T47D (cell line): Measurements from ENCODE around the gene PM20D1.
A peak's percentile ranks its signal among the peaks of the same experiment; 100 is the strongest.

Source experiments
- DNase-seq, 2 experiments: peaks; one replicate each; pipeline versions ENCODE4 v3.0.0 to v3.0.0-alpha.2; 2011 to 2012; ENCODE audit warnings: low read depth in 1 of 2, low spot score in 1 of 2
- JUND ChIP-seq: IDR thresholded peaks from 2 replicates; pipeline ENCODE4 v1.6.1; 2012; ENCODE audit warnings: low read depth
- in situ Hi-C: cut with HindIII; loops from 2 replicates; pipeline ENCODE4 v1.10.0; 2016; ENCODE audit warnings: low sequenced_read_pairs, low pct_unique_long_range_greater_than_20kb

The PM20D1 gene

DNA sequence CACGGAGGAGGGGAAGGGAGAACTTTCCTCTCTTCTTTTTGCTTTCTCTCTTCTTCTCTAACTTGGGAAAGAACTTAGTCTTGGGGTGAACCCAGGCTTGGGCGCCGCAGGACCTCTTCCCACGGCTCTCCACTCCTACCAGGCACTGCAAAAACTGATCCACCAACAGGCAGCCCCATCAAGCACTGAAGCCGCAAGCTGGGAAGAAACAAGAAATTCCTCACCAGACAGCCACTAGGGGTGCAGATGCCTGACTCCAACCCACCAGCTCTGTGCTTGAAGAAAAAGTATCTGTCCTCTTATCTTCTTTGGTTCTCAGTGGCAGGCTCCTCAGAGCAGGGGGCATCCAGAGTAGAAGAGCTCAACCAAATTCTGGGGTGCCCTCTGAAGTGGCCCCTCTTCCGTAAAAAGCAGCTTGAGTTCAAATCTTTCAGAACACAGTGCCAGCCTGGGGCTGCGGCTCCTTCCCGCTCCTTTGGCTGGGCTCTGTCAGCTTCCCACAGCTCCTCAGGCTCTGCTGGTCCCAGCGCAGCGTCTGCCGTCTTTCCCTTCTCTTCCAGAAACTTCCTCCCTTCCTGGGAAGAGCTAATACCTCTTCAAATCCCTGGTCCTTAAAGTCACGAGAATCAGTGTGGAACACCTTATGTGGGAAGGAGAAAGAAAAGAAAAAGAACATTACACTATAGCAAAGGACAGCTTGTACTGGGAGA is 39.3 kb downstream of the PM20D1 start:
- peak; percentile 34 to 37 for DNase-seq
- in situ Hi-C loops, result no loop called here
- no peak for TF ChIP-seq JUND

DNA sequence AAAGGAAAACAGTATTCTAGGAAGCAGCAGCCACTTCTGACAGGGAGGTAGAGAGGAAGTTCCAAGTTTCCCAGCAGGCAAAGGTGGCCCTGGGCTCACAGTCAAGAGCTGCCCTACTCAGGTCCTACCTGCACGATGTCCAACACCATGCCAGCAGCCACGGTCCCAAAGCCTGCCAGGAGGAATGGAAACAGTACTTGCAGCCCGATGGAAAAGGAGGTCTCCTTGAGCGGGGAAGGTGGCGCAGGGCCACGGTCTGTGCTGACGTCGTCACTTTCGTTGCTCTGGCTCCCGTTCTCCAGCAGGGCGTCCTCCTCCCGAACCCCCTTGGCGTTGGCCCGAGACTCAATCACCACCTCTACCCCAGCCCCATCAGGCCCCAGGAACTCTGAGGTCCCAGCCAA is 40.0 kb downstream of the PM20D1 start:
- in situ Hi-C loops, result no loop called here
- no peak for DNase-seq
- no peak for TF ChIP-seq JUND

DNA sequence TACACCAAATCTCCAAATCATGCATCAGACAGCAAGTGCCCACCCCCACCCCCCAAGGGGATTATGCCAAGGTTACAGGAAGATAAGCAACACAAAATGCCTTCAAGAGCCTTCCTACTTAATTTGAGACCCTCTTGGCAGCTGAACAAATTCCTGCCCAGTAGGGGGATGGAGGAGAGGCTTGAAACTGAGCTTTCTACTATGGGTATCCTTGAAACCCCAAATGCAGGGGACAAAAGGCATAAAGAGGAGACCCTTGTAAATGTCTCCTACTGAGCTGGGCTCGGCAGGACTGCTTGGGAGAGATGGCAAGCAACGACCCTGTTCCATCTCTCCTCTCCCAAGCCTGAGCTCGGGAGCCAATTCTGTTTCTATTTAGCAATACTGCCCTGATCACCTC is 40.5 kb downstream of the PM20D1 start:
- in situ Hi-C loops, result no loop called here
- DNase-seq, result no peak
- TF ChIP-seq JUND, result no peak

DNA sequence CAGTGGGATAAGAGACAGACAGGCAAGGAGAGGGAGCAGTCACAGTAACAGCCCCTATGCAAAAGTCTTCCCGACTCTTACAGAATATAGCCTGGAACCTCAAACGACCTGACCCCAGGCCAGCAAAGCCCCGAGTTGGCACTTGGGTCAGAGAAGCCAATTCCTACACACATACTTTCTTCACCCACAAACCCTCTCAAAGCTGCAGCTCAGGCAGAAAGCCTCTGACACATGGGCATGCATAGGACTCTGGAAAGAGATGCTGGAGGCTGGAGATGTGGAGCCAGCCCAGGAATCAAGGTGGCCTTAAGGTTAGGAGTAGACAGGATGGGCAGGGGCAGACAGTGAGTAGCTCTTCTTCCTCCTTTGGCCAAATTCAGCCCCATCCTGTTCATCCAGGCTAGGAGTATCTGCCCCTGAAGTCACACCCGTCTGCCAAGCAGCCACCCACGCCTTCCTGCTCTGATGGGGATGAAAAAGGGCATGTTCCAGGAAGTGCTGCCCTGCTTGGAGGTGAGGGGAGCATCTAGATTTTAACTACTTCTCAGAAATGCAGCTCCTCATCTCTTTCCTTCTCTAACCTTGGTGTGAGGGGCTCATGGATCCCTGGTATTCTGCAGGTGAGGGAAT is 44.7 kb downstream of the PM20D1 start:
- no peak for DNase-seq
- in situ Hi-C loops, result no loop called here
- TF ChIP-seq JUND, result no peak

DNA sequence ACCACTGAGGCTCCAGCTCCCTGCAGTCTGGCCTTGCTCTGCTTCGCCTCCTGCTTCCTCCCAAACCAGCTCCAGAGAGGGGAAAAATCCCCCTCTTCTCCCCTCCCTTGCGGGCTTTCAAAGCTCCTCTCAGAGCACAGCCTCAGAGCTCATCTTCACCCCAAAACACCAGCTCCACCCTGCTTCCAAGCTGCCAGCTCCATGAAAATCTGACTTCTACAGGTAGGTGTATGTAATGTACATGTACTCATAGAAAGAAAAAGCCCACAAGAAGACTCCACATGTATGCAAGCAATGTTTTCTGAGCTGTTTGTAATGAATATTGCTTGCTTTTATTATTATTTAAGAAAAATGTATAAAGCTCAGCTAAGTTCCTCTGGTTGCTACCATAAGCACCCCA is 45.3 kb downstream of the PM20D1 start:
- in situ Hi-C loops, result no loop called here
- no peak for TF ChIP-seq JUND
- no peak for DNase-seq

DNA sequence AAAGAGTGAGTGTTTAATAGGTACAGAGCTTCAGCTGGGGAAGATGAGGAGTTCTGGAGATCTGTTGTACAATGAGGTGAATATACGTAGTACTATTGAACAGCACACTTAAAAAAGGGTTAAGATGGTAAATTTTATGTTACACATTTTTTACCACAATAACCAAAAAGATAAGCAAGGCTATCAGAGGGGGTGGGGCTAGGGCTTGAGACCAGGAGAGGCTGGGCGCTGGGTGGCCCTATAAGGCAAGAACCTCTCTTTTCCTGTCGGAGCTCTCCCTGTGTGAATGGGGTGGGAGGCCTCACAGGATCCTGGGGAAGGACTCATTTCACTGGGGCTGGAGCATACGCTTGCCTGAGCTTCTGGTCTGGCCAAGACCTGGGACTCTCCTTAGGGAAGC is 45.9 kb downstream of the PM20D1 start:
- in situ Hi-C loops, result no loop called here
- DNase-seq, result no peak
- no peak for TF ChIP-seq JUND

DNA sequence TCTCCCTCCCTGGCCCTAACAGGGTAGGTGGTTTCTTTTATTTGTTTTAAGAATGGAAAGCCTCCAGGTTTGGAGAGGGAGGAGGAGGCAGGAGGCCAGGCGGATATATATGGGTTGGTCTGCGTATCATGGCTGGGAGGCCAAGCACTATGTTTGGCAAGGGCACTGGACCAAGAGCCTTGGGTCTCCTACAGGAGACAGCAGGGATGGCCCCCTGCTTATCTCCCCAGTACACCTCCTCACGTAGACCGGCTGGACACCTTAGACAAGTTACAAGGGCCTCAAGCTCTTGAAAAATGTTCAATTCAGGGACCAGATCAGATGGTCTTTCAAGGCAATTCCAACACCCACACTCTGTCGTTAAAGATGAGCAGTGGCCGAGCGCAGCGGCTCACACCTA is 47.9 kb downstream of the PM20D1 start:
- in situ Hi-C loops, result no loop called here

DNA sequence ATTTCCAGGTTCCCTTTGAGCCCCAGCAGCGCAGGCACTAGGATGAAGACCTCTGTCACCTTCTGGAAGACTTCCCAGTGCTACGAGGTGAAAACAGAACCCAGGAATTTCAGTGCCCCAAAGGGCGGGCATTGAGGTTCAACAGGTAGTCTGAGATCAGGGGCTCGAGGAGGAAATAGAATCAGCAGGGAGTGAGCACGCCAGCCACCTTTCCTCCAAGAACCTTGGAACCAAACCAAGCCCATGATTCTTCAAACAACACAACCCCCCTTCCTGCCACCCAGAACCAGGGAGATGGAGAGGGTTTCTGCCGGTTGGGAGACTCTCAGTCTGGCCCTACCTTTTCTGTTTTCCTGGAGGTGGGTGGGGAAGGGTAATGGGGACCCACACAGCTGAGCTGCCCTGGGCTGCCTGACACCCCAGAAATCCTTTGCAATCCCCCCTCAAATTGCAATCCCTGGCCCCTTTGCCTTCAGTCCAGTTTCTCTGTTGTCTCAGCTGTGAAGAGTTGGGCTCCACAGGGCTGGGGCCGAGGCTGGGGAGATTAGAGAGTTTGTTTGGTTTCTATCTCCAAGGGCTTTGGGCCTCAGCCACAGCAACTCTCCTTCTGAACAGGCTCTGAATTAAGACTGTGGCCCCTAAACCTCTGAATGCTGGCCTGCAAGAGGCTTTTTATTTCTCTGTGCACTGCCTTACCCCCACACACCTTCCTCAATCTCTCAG is 48.8 kb downstream of the PM20D1 start:
- no peak for DNase-seq
- in situ Hi-C loops, result no loop called here
- no peak for TF ChIP-seq JUND

More for the DNA sequence above, 47.9 kb downstream of the PM20D1 start:
- no peak for TF ChIP-seq JUND
- DNase-seq, result no peak

DNA sequence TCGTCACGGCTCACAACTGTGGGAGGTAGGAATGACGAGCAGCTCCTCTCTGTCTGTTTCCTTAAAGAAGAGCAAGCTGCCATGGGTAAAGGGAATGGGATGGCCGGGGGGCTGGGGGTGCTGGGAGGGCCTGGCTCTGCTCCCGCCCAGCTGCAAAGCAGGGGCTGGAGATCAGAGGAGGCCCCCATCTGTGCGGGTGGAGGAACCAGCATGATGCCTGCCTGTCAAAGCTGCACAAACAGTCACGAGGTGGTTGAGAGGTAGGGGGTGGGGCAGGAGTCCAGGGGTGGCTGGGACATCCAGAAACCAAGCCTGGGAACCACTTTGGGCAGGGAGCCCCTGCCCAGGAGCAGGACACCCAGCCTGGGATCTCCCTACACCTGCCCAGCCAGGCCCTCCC is 49.5 kb downstream of the PM20D1 start:
- in situ Hi-C loops, result no loop called here
- no peak for DNase-seq

DNA sequence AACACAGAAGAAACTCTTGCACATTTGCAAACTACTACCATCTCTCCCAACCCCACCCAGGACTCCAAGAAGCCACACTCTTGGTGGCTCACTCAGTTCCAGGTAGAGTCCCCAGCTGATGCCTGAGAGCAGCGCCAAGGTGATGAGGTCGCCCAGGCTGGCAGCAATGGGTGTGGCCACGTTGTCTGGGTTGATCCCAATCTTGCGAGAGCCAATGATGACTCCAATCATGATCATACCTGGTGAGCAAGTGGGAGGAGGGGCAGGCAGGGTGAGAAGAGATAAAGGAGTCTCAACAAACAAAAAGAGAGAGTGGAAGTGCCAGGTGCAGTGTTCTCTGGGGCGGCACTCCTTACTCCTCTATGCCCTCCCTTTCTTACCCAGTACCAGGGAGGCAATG is 51.4 kb downstream of the PM20D1 start:
- in situ Hi-C loops, result no loop called here
- no peak for DNase-seq
- no peak for TF ChIP-seq JUND

More for the DNA sequence above, 49.5 kb downstream of the PM20D1 start:
- TF ChIP-seq JUND, result no peak

DNA sequence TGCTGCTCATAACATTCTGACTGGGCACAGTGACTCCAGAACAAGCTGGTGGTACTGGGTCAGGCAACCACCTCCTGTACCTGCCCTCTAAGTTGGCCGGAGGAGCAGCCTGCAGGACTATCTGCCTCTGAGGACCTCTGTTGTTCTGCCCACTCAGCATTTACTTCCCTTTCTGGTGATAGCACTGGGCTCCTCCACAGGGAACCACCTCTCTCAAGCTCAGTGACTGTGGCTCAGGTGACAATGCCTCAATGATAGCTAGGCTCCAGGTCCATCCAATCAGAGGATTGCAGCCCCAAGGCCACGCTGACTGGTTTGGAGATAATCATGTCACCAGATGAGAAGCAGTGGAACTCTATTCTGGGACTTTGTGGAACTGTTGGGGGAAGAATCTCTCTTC is 52.8 kb downstream of the PM20D1 start:
- TF ChIP-seq JUND, result no peak
- no peak for DNase-seq
- in situ Hi-C loops, result no loop called here

DNA sequence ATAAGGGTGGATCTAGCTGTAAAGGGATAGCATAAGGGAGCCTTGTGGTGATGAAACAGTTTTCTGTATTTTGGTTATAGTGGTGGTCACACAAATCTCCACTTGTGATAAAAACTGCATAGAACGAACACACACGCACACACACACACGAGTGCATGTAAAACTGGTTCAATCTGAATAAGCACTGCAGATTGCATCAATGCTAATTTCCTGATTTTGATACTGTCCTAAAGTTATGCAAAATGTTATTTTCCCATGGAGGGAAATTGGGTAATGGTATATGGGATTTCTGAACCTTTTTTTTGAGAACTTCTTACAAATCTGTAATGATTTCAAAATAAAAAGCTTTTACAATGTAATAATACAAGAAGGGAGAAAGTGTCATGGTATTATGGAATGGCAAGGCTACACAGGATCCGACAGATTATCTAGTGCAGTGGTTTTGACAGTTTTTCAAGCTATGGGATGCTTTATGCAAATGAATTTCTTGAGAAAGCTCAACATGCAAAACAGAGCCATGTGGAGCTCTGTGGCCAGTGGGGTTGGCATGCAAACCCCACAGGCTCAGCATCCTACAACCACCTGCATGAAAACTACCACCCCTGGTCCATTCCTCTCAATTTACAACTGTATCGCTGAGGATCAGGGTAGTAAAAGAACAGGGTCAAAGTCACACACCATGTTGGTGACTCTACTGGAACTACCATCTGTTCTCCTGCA is 55.8 kb downstream of the PM20D1 start:
- DNase-seq, result no peak
- TF ChIP-seq JUND, result no peak
- in situ Hi-C loops, result no loop called here

DNA sequence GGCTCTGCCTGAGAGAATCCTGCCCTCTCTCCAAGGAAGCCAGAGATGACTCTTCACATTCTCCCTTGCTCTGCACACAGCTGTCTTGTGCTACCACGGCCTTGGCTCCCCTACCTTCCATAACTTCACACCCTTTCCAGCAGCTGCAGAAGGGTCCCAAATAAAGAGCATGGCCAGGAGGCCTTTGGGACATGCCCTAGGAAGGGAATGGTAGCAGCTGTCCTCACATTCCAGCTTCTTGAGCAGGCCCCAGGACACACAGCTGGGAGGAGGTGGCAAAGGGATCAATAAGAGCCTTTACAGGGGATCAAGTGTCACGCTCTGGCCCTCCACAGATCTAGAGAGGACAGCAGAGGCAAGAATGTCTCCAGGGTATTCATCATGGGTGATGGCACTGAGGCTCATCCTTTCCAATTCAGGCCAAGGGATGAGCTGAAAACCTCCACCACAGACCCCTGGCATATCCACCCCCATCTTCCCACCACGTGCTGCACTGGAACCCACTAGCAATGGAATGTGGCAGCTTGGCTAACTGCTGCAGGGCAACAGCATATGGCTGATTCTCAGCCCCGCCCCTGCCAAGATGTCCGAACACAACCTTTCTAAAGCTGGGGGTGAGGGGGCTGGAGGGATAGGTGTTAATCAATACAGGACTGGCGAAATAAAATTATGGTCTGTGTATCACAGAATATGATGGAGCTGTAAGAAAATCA is 56.8 kb downstream of the PM20D1 start:
- TF ChIP-seq JUND, result no peak
- DNase-seq, result no peak
- in situ Hi-C loops, result no loop called here
